Subcutaneous abdominal adipose tissue (tissue), 5 donors: Measurements from ENCODE around the gene LUC7L2.

Source experiments
- H3K27ac ChIP-seq: one replicate; pipeline ENCODE4 v1.7.0; 2013; ENCODE audit warnings: low read depth, mild to moderate bottlenecking, inconsistent platforms, low read length, moderate library complexity
- H3K27me3 ChIP-seq, 5 donors: one replicate each; pipeline ENCODE4 v1.7.0; 2013; ENCODE audit warnings: low read length in 5 of 5, inconsistent platforms in 1 of 5; ENCODE audit not compliant: control insufficient read depth in 5 of 5, insufficient read depth in 4 of 5
- H3K36me3 ChIP-seq, 5 donors: one replicate each; pipeline ENCODE4 v1.7.0; 2013; ENCODE audit warnings: low read length in 5 of 5; ENCODE audit not compliant: control insufficient read depth in 5 of 5, insufficient read depth in 5 of 5
- H3K4me1 ChIP-seq, 5 donors: one replicate each; pipeline ENCODE4 v1.7.0; 2013; ENCODE audit warnings: low read length in 5 of 5, mild to moderate bottlenecking in 3 of 5, moderate library complexity in 1 of 5; ENCODE audit not compliant: control insufficient read depth in 5 of 5, insufficient read depth in 5 of 5
- H3K4me3 ChIP-seq, 5 donors: one replicate each; pipeline ENCODE4 v1.7.0; 2013; ENCODE audit warnings: low read length in 5 of 5, low read depth in 1 of 5
- H3K9ac ChIP-seq, 5 donors: one replicate each; pipeline ENCODE4 v1.7.0; 2013; ENCODE audit warnings: low read length in 5 of 5, mild to moderate bottlenecking in 4 of 5, moderate library complexity in 3 of 5
- H3K9me3 ChIP-seq, 5 donors: one replicate each; pipeline ENCODE4 v1.7.0; 2013; ENCODE audit warnings: low read length in 5 of 5; ENCODE audit not compliant: control insufficient read depth in 5 of 5
- donor health status: healthy.
- donor health status: healthy.
- donor health status: healthy.
- donor health status: healthy.
- donor health status: healthy.

Gene LUC7L2

GRCh38 chr7:139334399-139335150 is 25.1 kb upstream of the LUC7L2 start:
- Histone ChIP-seq H3K36me3 (no peaks in the 10 kb centered on the region), H3K9ac (no peak overlapping the region), H3K4me1 (no peaks in the 10 kb centered on the region), H3K4me3 (no peak overlapping the region), H3K27ac (no peak overlapping the region), H3K9me3 (peaks cover 0 to 4% (median 0%) of the 10 kb centered on the region in 5 donors), H3K27me3 (no peaks in the 10 kb centered on the region)

DNA sequence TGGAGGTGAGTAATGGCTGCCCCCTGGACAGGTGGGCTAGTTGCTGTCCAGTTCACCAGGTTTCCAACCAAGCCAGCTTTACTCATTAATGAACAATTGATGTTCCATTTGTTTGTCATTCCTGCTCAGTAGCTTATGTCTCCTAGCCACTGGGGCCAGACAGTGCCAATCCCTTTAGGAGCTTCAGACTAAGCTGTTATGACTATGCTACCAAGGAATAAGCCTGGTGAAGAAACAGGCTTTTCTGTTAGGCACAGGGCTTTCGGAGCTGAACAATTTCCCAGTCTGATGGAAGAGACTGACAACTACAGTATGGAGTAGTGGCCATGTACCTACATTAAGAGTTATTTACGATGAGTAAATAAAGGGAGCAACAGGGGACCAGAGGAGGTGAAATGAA is 20.7 kb upstream of the LUC7L2 start:
- Histone ChIP-seq H3K9ac (no peak overlapping the region), H3K9me3 (peaks cover 0 to 5% (median 0%) of the 10 kb centered on the region in 5 donors), H3K27ac (no peak overlapping the region), H3K36me3 (no peaks in the 10 kb centered on the region), H3K4me1 (peaks cover 9 to 17% (median 11%) of the 10 kb centered on the region in 5 donors), H3K4me3 (no peak overlapping the region), H3K27me3 (no peaks in the 10 kb centered on the region)

DNA sequence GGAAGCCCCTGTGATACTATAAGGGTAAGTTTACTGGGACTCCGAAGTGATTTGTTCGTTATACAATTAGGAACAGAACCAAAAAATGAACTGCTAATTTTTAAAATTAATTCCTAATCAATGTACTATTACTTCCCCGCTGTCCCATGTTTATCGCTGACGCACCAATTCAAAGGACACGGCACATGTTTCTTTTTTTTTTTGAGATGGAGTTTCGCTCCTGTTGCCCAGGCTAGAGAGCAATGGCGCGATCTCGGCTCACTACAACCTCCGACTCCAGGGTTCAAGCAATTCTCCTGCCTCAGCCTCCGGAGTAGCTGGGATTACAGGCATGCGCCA is 20.0 kb upstream of the LUC7L2 start:
- Histone ChIP-seq H3K27ac (peak overlapping the region; percentile 98), H3K36me3 (no peaks in the 10 kb centered on the region), H3K4me3 (peak overlapping the region; percentile 66 to 99 (median 93)), H3K4me1 (peaks cover 9 to 17% (median 11%) of the 10 kb centered on the region in 5 donors), H3K9me3 (peaks cover 0 to 5% (median 0%) of the 10 kb centered on the region in 5 donors), H3K27me3 (no peaks in the 10 kb centered on the region), H3K9ac (no peak overlapping the region)

- Histone ChIP-seq H3K36me3 (no peaks in the 10 kb centered on the region), H3K27ac (peak overlapping the region; percentile 98), H3K9ac (peak overlapping the region; percentile 49 to 98 (median 96)), H3K27me3 (no peaks in the 10 kb centered on the region), H3K9me3 (peaks cover 0 to 5% (median 0%) of the 10 kb centered on the region in 5 donors), H3K4me3 (peak overlapping the region; percentile 76 to 99 (median 93)), H3K4me1 (peaks cover 9 to 17% (median 11%) of the 10 kb centered on the region in 5 donors)
These were observed 19.5 kb upstream of the LUC7L2 start for GRCh38 chr7:139340037-139340807.

DNA sequence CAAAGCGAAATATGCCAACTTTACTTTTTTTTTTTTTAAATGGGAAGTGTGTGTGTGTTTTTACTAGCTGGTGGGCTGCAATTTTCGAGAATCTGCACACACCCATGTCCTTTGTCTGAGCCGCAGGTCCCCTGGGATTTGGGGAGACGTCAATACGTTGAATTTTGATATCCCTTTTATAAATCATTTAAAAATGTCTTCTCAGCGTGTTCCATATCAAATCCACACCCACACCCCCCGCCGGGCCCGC is 19.0 kb upstream of the LUC7L2 start:
- Histone ChIP-seq H3K27ac (peak overlapping the region; percentile 98), H3K9ac (peak overlapping the region; percentile 49 to 98 (median 96)), H3K9me3 (peaks cover 0 to 5% (median 0%) of the 10 kb centered on the region in 5 donors), H3K4me1 (peaks cover 9 to 17% (median 11%) of the 10 kb centered on the region in 5 donors), H3K27me3 (no peaks in the 10 kb centered on the region), H3K4me3 (peak overlapping the region; percentile 76 to 99 (median 93)), H3K36me3 (peaks cover 0 to 3% (median 2%) of the 10 kb centered on the region in 5 donors)

- no peaks in the 10 kb centered on the region for H3K27me3 ChIP-seq
- peaks cover under 1 to 5% (median 4%) of the 10 kb centered on the region in 5 donors for H3K36me3 ChIP-seq
- peaks cover 0 to 5% (median 0%) of the 10 kb centered on the region in 5 donors for H3K9me3 ChIP-seq
- H3K4me3 ChIP-seq = peak within 1 kb of the TSS; percentile 76 to 99 (median 93)
- peak within 1 kb of the TSS; percentile 49 to 98 (median 96) for H3K9ac ChIP-seq
- peaks cover 9 to 17% (median 11%) of the 10 kb centered on the region in 5 donors for H3K4me1 ChIP-seq
- H3K27ac ChIP-seq = peak within 1 kb of the TSS; percentile 98
These were observed 18.5 kb upstream of the LUC7L2 start, which contains the start of gene FMC1 for GRCh38 chr7:139341058-139341775. FMC1 (plus strand) TSS chr7:139341337; CDS start chr7:139341385, 48 bp downstream.

DNA sequence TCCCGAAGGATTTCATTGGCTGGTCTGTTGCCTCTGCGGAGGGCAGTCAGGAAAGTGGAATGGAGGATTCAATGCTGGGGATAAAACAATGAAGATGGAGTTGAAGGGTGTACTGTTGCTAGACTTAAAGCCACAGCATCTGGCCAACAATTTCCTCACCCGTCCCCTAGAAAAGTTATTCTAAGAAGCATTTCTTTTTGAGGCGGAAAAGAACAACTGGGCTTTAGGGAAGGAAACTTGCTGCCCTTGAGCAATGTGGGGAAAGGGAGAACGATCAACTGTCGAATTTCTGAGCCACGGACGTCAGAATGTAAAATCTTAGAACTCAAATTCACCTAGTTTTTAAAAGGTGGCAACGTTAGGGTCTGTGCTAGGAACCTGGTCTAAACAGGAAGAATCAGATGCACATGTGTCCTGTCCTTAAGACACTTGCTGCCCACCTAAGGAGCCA is 17.9 kb upstream of the LUC7L2 start:
- H3K9me3 ChIP-seq = peaks cover 0 to 5% (median 0%) of the 10 kb centered on the region in 5 donors
- H3K27ac ChIP-seq = peak overlapping the region; percentile 98
- peak overlapping the region; percentile 29 to 98 (median 96) for H3K9ac ChIP-seq
- peak overlapping the region; percentile 76 to 99 (median 93) for H3K4me3 ChIP-seq
- peaks cover 5 to 10% (median 9%) of the 10 kb centered on the region in 5 donors for H3K36me3 ChIP-seq
- peaks cover 9 to 17% (median 11%) of the 10 kb centered on the region in 5 donors for H3K4me1 ChIP-seq
- H3K27me3 ChIP-seq = no peaks in the 10 kb centered on the region

DNA sequence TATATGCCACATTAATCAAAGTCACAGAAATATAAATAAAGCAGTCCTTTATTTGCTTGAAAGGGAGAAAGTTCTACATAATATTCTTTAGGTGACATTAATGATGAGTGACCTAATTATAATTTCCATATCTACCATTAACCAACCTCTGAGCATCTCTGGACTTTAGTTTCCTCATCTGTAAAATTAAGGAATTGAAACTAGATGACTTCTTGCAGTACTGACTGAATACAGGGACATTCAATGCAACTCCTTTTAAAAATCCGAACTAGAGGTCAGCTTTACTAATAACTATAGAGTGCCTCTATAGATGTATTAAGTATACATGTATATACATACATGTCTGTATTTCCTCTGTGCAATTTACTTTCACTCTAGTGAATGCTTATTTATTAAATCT is 14.7 kb upstream of the LUC7L2 start:
- peaks cover 9 to 17% (median 11%) of the 10 kb centered on the region in 5 donors for H3K4me1 ChIP-seq
- no peak overlapping the region for H3K9ac ChIP-seq
- H3K4me3 ChIP-seq = no peak overlapping the region
- H3K27ac ChIP-seq = no peak overlapping the region
- H3K27me3 ChIP-seq = no peaks in the 10 kb centered on the region
- H3K36me3 ChIP-seq = peaks cover 8 to 22% (median 10%) of the 10 kb centered on the region in 5 donors
- no peaks in the 10 kb centered on the region for H3K9me3 ChIP-seq

DNA sequence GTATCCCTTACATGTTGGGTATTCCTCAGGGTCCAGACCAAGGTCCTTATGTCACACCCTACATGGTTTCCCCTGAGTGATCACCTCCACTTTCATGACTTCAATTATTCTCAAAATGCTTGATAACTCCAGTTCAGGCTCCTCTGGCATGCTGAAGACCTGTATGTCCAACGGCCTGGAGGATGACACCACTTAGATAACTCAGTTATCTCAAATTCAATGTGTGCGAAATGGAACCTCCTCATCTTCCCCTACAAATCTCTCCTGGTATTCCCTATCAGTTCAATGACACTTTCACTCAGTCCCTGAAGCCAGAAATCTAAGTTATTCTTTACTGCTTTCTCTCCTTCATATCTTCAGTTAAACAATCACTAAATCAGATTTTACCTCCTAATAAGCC is 8.7 kb upstream of the LUC7L2 start:
- Histone ChIP-seq H3K4me1 (peaks cover 0 to 8% (median 0%) of the 10 kb centered on the region in 5 donors), H3K9me3 (no peaks in the 10 kb centered on the region), H3K9ac (no peak overlapping the region), H3K27ac (no peak overlapping the region), H3K27me3 (no peaks in the 10 kb centered on the region), H3K4me3 (no peak overlapping the region), H3K36me3 (peaks cover 8 to 30% (median 14%) of the 10 kb centered on the region in 5 donors)
